ENCODE data around the gene OAS2.
A peak's percentile ranks its signal among the peaks of the same experiment; 100 is the strongest.

Gene OAS2

GRCh38 chr12:113019025-113019424 is 40.7 kb downstream of the OAS2 start:
- DNase-seq (ENCODE audit: low spot score), result no peak

- no peak for DNase-seq (ENCODE audit: low spot score)
Measured at GRCh38 chr12:113021500-113021899, 43.2 kb downstream of the OAS2 start.

GRCh38 chr12:113022563-113023297 is 44.4 kb downstream of the OAS2 start:
- DNase-seq (ENCODE audit: low spot score), result no peak

- DNase-seq (ENCODE audit: low spot score), result no peak
Measured at GRCh38 chr12:113027726-113028125, 49.4 kb downstream of the OAS2 start.

GRCh38 chr12:113030875-113031525 is 52.7 kb downstream of the OAS2 start:
- peak; percentile 18 for DNase-seq (ENCODE audit: low spot score)

- DNase-seq (ENCODE audit: low spot score), result no peak
Measured at GRCh38 chr12:113039911-113040445, 61.7 kb downstream of the OAS2 start.

- no peak for DNase-seq (ENCODE audit: low spot score)
Measured at GRCh38 chr12:113040722-113041171, 62.4 kb downstream of the OAS2 start.

GRCh38 chr12:113041560-113041959 is 63.2 kb downstream of the OAS2 start:
- DNase-seq (ENCODE audit: low spot score), result no peak

- no peak for DNase-seq (ENCODE audit: low spot score)
Measured at GRCh38 chr12:113043240-113043639, 64.9 kb downstream of the OAS2 start.

- no peak for DNase-seq (ENCODE audit: low spot score)
Measured at GRCh38 chr12:113044516-113044915, 66.2 kb downstream of the OAS2 start.

GRCh38 chr12:113048716-113049127 is 70.4 kb downstream of the OAS2 start:
- DNase-seq (ENCODE audit: low spot score), result peak; percentile 74

- no peak for DNase-seq (ENCODE audit: low spot score)
Measured at GRCh38 chr12:113049976-113050742, 71.8 kb downstream of the OAS2 start.

GRCh38 chr12:113050795-113051194 is 72.5 kb downstream of the OAS2 start:
- DNase-seq (ENCODE audit: low spot score), result no peak

GRCh38 chr12:113051759-113052158 is 73.4 kb downstream of the OAS2 start:
- DNase-seq (ENCODE audit: low spot score), result no peak

- DNase-seq (ENCODE audit: low spot score), result no peak
Measured at GRCh38 chr12:113052326-113052725, 74.0 kb downstream of the OAS2 start.

- DNase-seq (ENCODE audit: low spot score), result no peak
Measured at GRCh38 chr12:113054948-113055486, 76.7 kb downstream of the OAS2 start.

GRCh38 chr12:113055594-113056380 is 77.5 kb downstream of the OAS2 start:
- no peak for DNase-seq (ENCODE audit: low spot score)

- DNase-seq (ENCODE audit: low spot score), result no peak
Measured at GRCh38 chr12:113056381-113056630, 78.0 kb downstream of the OAS2 start.

- DNase-seq (ENCODE audit: low spot score), result peak; percentile 40
Measured at GRCh38 chr12:113056631-113057488, 78.5 kb downstream of the OAS2 start, which contains the start of gene DTX1. Gene DTX1 (plus strand): TSS chr12:113056730. CDS start chr12:113058193, 1,463 bp downstream.

Data from CD4-positive, alpha-beta T cell treated with Interleukin-6 at 100 ng/mL for 8 hours (primary cell).